CD4-positive, alpha-beta T cell (primary cell): Measurements from ENCODE around the gene KRTAP12-2. TPM values are rescaled to one million over a fixed set of nuclear protein-coding genes. Genes with fewer than 3 reads are reported as not detected.

Source experiments
- ATAC-seq: fragments of 200-7000 bp; cut with Tn5 transposase; one replicate; pipeline ENCODE4 v1.10.0; 2022; ENCODE audit warnings: mild to moderate bottlenecking; ENCODE audit not compliant: poor library complexity
- CTCF ChIA-PET: fragments of 350-600 bp; sonication (Branson Sonifier 250); formaldehyde crosslinking; loops from one replicate; lab custom pipeline; 2021; ENCODE audit warnings: antibody characterized with exemption, inconsistent platforms; lab: Charles Lee
- POLR2A ChIA-PET: fragments of 350-600 bp; sonication (Branson Sonifier 250); formaldehyde crosslinking; loops from one replicate; lab custom pipeline; 2021; ENCODE audit warnings: antibody characterized with exemption, inconsistent platforms; lab: Charles Lee
- DNase-seq, 14 experiments: peaks; one replicate each; pipeline ENCODE4 v3.0.0-alpha.2; 2013 to 2020; ENCODE audit warnings: mixed read lengths in 2 of 14
- H3K27ac ChIP-seq, 2 donors: one replicate each; pipeline versions ENCODE4 v1.5.1 to v1.7.0; 2013; ENCODE audit warnings: low read length in 2 of 2, low read depth in 1 of 2, mild to moderate bottlenecking in 1 of 2
- H3K27me3 ChIP-seq, 2 experiments: 1 replicate in 1 of 2; 2 replicates in 1 of 2; pipeline versions ENCODE4 v1.6.1 to v1.7.0; 2013; ENCODE audit warnings: low read length in 2 of 2, control low read depth in 1 of 2, mild to moderate bottlenecking in 1 of 2, moderate library complexity in 1 of 2; ENCODE audit not compliant: insufficient read depth in 2 of 2, control insufficient read depth in 1 of 2
- H3K36me3 ChIP-seq: one replicate; pipeline ENCODE4 v1.6.1; 2013; ENCODE audit warnings: low read length, control low read depth; ENCODE audit not compliant: insufficient read depth
- H3K4me1 ChIP-seq: one replicate; pipeline ENCODE4 v1.6.1; 2013; ENCODE audit warnings: low read length, control low read depth; ENCODE audit not compliant: insufficient read depth
- H3K4me3 ChIP-seq: one replicate; pipeline ENCODE4 v1.5.1; 2013; ENCODE audit warnings: mild to moderate bottlenecking, low read length, moderate library complexity
- H3K9me3 ChIP-seq, 2 experiments: 1 replicate in 1 of 2; 2 replicates in 1 of 2; pipeline versions ENCODE4 v1.6.1 to v1.7.0; 2013; ENCODE audit warnings: low read length in 2 of 2, mild to moderate bottlenecking in 2 of 2, control low read depth in 1 of 2, moderate library complexity in 1 of 2; ENCODE audit not compliant: control insufficient read depth in 1 of 2, insufficient read depth in 1 of 2
- H3K27ac Mint-ChIP-seq: one replicate; pipeline ENCODE4 v1.8.0; 2020; ENCODE audit warnings: mixed read lengths
- H3K27me3 Mint-ChIP-seq: one replicate; pipeline ENCODE4 v1.8.0; 2021; ENCODE audit warnings: mixed read lengths
- H3K36me3 Mint-ChIP-seq: one replicate; pipeline ENCODE4 v1.8.0; 2021; ENCODE audit warnings: low read depth, mixed read lengths
- H3K4me1 Mint-ChIP-seq: one replicate; pipeline ENCODE4 v1.8.0; 2021; ENCODE audit warnings: low read depth, mixed read lengths
- H3K4me3 Mint-ChIP-seq: one replicate; pipeline ENCODE4 v1.8.0; 2020; ENCODE audit warnings: mild to moderate bottlenecking, mixed read lengths
- H3K9me3 Mint-ChIP-seq: one replicate; pipeline ENCODE4 v1.8.0; 2020; ENCODE audit warnings: mixed read lengths
- intact Hi-C, 2 experiments: fragments of 100-400 bp; cut with DNase I in 1 of 2; cut with micrococcal nuclease in 1 of 2; formaldehyde crosslinking; loops; one replicate each; pipeline versions ENCODE4 v1.15.1 to v1.9.0; 2023 to 2025; cut with DNase I, micrococcal nuclease
- total RNA-seq, 174 experiments: library from RNA in 2 of 174; stranded (reverse) in 2 of 174; gene quantifications; one replicate each; pipeline ENCODE4 v1.2.3 and lab custom pipeline; 2021 to 2026
- TF ChIP-seq, protein P1 (sequence below): fragments of 200-600 bp; IDR thresholded peaks from one replicate; pipeline ENCODE4 v1.8.0; 2022; ENCODE audit warnings: antibody characterized with exemption, mild to moderate bottlenecking

Gene KRTAP12-2
- total RNA-seq, 2 experiments from 2014 or later = not detected

DNA sequence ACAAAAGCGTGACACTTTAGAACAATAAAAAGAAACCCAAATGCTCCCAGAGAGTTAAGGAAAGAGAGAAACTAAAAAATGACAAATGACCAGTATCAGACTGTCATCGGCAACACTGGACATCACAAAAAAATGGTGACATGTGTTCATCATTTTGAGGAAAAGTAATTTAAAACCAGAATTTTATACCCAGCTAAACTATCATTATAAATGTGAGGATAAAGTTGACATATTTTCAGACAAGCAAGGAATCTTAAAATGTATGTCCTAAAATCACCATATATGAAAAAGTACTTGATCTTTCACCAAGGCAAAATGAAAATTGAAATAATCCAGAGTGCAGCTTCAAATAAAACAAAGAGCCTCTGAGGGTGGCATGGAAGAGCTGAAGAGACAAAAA is 21.8 kb downstream of the KRTAP12-2 start:
- intact Hi-C loops = no loop called here

DNA sequence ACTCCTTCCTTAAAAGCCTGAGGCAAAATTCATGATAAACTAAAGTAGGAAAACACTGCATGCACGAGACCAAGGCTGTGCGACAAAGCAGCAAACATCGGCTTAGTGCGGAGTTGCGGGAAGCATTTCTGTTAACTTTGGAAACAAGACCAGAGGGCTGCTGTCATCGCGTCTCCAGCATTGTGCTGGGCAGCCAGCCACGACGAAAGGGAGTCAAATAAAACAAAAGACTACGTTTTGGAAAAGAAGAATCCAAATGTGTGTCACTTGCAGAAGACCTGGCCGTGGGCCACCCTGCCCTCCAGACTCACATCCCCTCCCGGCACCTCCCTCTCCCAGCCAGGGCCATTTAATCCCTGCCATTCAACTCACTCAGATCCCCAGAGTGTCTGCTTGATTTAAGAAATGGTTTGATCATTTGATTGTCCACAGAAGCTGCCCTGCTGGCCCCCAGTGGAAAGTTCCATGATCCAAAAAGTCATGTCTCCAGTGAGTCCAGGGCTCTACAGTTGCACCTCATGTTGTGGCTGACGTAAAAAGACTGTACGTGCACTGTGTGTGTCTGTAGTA is 22.9 kb downstream of the KRTAP12-2 start:
- Histone ChIP-seq H3K27ac (no peak overlapping the region), H3K4me3 (no peak overlapping the region), H3K27me3 (peaks cover 0 to 2% of the 10 kb centered on the region in 2 experiments), H3K9me3 (peaks cover 21 to 22% of the 10 kb centered on the region in 2 experiments), H3K4me1 (no peaks in the 10 kb centered on the region), H3K36me3 (no peaks in the 10 kb centered on the region)
- CTCF ChIA-PET = no interaction called here
- DNase-seq (no peak), ATAC-seq (no peak)
- Mint-ChIP-seq H3K4me1 (no peaks in the 10 kb centered on the region), H3K9me3 (peaks cover 10% of the 10 kb centered on the region), H3K36me3 (peaks cover 5% of the 10 kb centered on the region), H3K27me3 (no peaks in the 10 kb centered on the region), H3K4me3 (no peak overlapping the region), H3K27ac (no peak overlapping the region)
- POLR2A ChIA-PET = no interaction called here
- TF ChIP-seq, protein P1, sequence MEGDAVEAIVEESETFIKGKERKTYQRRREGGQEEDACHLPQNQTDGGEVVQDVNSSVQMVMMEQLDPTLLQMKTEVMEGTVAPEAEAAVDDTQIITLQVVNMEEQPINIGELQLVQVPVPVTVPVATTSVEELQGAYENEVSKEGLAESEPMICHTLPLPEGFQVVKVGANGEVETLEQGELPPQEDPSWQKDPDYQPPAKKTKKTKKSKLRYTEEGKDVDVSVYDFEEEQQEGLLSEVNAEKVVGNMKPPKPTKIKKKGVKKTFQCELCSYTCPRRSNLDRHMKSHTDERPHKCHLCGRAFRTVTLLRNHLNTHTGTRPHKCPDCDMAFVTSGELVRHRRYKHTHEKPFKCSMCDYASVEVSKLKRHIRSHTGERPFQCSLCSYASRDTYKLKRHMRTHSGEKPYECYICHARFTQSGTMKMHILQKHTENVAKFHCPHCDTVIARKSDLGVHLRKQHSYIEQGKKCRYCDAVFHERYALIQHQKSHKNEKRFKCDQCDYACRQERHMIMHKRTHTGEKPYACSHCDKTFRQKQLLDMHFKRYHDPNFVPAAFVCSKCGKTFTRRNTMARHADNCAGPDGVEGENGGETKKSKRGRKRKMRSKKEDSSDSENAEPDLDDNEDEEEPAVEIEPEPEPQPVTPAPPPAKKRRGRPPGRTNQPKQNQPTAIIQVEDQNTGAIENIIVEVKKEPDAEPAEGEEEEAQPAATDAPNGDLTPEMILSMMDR = no peak
- intact Hi-C loops = no loop called here

More for the DNA sequence above, 21.8 kb downstream of the KRTAP12-2 start:
- Histone ChIP-seq H3K36me3 (no peaks in the 10 kb centered on the region), H3K4me3 (no peak overlapping the region), H3K27me3 (no peaks in the 10 kb centered on the region), H3K27ac (no peak overlapping the region), H3K9me3 (peaks cover 18 to 21% of the 10 kb centered on the region in 2 experiments), H3K4me1 (no peaks in the 10 kb centered on the region)
- Mint-ChIP-seq H3K4me1 (no peaks in the 10 kb centered on the region), H3K27me3 (no peaks in the 10 kb centered on the region), H3K4me3 (no peak overlapping the region), H3K36me3 (peaks cover 5% of the 10 kb centered on the region), H3K9me3 (peaks cover 10% of the 10 kb centered on the region), H3K27ac (no peak overlapping the region)
- POLR2A ChIA-PET = interaction anchor here (1.2 kb wide), 1 partner anchor 13 kb away, joined by 4 read pairs; the partner anchor contains the start of gene KRTAP12-3
- TF ChIP-seq, protein P1 = no peak
- no peak for DNase-seq
- CTCF ChIA-PET = no interaction called here
- ATAC-seq = no peak

DNA sequence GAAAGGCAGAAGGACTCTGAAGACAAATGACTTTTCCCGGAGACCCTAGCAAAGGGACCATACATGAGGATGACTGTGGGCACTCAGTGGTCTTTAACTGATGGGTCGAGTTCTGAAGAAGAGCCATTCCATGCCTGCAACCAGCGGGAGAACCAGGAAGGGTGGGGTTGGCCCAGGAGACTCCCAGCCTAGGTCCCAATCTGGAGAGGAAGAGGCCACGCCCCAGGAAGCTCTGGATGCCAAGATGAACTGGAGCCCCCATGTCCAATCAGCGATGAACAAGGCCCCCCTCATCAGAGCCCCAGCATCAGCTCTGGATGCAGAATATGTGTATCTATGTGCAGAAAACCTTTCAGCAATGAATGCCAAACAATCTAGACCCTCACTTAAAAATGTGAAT is 26.0 kb downstream of the KRTAP12-2 start:
- CTCF ChIA-PET = no interaction called here
- no peaks in the 10 kb centered on the region for H3K27me3 Mint-ChIP-seq
- H3K27me3 ChIP-seq = peaks cover 0 to 2% of the 10 kb centered on the region in 2 experiments
- H3K36me3 Mint-ChIP-seq = peaks cover 5% of the 10 kb centered on the region
- H3K9me3 ChIP-seq = peaks cover 21% of the 10 kb centered on the region in 2 experiments
- no peak overlapping the region for H3K4me3 Mint-ChIP-seq
- POLR2A ChIA-PET = no interaction called here
- H3K4me1 ChIP-seq = no peaks in the 10 kb centered on the region
- H3K27ac Mint-ChIP-seq = no peak overlapping the region
- intact Hi-C loops = no loop called here
- no peaks in the 10 kb centered on the region for H3K36me3 ChIP-seq
- no peak for ATAC-seq
- TF ChIP-seq, protein P1 = no peak
- H3K27ac ChIP-seq = no peak overlapping the region
- H3K9me3 Mint-ChIP-seq = peaks cover 10% of the 10 kb centered on the region
- H3K4me1 Mint-ChIP-seq = no peaks in the 10 kb centered on the region
- no peak overlapping the region for H3K4me3 ChIP-seq
- DNase-seq = no peak
